NCI-H146 treated with DMSO at 0.1 percent for 48 hours (cell line): ENCODE data around the gene CHEK1.

Experiments
- DNase-seq: peaks from one replicate; lab custom pipeline; 2025; ENCODE audit not compliant: unreplicated experiment; lab: John Stamatoyannopoulos, UW

CHEK1 gene

DNA sequence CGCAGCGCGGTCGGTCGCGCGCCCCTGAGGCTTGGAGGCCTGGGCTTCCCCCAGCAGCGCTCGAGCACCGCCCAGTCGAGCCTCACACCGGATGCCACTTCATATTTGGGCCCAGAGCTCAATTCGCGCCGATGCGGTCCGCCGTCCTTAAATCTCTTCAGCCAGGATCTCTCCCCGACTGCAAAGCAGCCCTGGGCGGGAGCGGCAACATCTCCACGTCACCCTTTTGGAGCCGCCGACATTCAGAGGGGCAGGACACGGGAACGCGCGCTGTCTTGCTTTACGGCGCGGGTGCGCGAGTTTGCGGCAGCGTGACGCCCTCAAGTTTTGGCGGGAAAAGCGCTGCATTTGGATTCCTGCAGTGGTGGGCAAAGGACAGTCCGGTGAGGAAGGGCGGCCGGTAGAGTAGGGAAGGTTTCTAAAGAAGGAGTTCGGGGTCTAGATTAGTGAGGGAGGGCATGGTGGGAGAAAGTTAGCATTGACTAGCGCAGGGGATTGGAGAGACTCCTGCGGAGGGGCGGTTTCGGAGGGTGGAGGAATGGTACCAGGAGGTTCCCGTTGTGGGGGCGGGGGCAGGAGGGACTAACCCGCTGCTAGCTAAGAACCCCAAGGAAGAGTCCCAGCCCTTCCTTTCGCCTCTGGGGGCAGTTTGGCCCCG lies 796 bp downstream of the CHEK1 start:
- DNase-seq: peak; percentile 88

DNA sequence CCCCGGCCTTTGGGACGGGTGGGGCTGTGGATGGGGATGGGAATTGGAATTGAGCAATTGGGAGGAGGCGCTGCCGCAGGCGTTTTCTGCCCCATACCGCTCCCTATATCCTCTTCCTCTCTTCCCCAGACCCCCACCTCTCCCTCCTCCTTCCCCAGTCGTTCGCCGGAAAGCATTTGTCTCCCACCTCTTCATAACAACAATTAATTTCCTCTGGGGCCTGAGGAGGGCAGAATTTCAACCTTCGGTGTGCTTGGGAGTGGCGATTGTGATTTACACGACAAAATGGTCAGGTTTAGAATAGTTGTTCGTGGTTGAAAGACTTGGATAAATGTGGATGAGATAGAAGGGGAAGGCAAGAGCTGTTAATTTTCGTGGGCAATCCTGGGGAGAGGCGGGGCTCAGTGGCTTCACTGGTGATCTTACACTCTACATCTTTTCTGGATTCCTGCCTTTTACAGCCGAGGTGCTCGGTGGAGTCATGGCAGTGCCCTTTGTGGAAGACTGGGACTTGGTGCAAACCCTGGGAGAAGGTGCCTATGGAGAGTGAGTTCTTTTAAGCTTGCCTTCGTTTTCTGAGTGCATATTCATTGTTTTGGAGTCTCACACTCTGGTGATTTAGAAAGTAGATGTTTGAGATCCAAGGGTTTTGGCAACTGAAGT lies 1.5 kb downstream of the CHEK1 start:
- peak; percentile 88 for DNase-seq

DNA sequence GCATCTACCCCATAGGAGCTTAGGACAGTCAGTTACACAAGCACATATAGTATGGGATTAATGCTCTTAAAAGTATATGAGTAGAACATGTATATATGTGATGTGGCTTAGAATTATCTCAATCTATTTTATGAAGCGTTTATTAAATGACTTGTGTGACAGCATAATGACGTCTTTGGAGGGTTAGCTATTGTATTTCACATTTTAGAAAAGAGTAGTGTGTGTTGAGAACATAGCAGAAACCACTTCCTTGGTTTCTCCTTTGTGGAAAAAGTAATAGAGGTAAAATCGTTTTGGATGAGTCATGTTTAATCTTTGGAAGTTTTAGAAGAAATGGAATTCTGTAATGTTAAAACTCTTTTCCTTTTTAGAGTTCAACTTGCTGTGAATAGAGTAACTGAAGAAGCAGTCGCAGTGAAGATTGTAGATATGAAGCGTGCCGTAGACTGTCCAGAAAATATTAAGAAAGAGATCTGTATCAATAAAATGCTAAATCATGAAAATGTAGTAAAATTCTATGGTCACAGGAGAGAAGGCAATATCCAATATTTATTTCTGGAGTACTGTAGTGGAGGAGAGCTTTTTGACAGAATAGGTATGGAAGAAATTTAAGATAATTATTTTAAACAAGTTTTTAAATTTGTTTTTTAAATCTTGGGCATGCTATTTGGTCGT lies 2.4 kb downstream of the CHEK1 start:
- DNase-seq: no peak

DNA sequence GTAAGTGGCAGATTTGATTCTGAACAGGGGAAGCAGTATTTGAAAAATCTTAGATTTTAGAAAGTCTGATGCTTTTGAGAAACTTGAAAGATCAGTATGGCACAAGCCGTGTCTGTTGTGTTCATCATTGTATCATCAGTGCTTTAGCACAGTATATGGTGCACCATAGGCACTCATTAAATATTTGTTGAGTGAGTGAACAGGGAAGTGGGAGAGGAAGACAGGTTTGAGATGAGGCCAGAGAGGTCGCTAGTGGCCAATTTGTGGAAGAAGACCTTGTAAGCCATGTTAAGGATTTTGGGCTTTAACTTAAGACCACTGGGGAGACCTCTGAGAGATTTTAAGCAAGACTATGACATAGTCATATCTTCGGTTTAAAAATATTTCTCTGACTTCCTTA lies 12.9 kb downstream of the CHEK1 start:
- no peak for DNase-seq

- DNase-seq: no peak
Measured at GRCh38 chr11:125638315-125638714, 13.4 kb downstream of the CHEK1 start.

- no peak for DNase-seq
Measured at GRCh38 chr11:125645871-125646270, 20.9 kb downstream of the CHEK1 start.

GRCh38 chr11:125649465-125650166 lies 24.7 kb downstream of the CHEK1 start:
- no peak for DNase-seq

DNA sequence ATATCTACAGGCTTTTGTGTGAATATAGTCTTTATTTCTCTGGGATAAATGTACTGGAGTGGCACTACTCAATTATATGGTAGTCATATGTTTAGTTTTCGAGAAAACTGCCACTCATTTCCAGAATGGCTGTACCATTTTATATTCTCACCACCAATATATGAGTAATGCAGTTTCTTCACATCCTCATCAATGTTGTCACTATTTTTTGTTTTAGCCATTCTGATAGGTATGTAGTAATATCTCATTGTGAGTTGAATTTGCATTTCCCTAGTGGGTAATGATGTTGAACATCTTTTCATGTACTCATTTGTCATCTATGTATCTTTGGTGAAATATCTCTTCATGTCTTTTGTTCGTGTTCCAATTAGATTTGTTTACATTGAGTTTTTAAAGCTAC lies 37.7 kb downstream of the CHEK1 start:
- peak; percentile 66 for DNase-seq

- no peak for DNase-seq
Measured at GRCh38 chr11:125663910-125664309, 38.9 kb downstream of the CHEK1 start.

DNA sequence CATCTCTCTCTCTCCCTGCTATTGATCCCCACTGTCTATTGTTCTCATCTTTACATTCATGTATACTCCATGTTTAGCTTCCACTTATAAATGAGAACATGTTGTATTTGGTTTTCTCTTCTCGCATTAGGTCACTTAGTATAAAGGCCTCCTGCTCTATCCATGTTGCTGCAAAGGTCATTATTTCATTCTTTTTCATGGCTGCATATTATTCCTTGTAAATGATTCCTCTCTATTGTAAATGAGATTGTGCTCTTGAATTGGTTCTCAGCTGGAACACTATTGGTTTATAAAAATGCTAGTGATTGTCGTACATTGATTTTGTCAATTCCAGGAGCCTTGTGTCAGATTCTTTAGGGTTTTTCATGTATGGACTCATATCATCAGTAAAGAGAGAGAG lies 42.2 kb downstream of the CHEK1 start:
- DNase-seq: no peak

DNA sequence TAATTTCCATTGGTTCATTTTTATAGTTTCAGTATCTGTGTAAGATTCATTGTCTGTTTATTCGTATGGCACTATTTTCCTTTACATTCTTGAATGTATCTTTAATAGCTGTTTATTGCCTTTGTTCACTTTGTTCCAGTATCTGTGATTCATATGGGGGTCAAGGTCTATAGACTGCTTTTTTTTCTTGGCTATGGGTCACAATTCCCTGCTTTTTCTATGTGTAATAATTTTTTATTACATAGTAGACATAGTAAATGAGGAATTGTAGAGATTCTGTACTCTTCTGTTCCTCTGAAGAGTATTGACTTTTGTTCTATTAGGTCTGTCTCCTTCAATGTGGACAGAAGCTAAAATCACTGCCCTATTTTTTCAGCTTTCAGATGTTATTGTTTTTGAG lies 45.2 kb downstream of the CHEK1 start:
- no peak for DNase-seq

DNA sequence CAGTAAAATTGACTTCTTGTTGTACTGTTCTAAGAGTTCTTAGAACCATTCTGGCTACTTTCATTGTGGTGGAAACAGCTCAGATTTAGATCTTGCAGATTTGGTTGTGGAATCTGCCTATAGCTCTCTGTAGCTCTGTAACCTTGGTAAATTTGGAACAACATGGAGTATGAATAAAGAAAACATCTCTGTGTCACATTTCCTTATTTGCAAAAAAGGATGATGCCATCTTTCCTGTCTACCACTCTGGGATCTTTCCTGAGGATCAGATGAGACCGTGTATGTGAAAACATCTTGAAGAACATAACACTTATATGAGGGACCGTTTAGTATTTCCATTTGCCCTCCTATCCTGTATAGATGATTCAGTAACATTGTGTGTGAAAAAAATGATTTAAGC lies 46.6 kb downstream of the CHEK1 start:
- DNase-seq: no peak

DNA sequence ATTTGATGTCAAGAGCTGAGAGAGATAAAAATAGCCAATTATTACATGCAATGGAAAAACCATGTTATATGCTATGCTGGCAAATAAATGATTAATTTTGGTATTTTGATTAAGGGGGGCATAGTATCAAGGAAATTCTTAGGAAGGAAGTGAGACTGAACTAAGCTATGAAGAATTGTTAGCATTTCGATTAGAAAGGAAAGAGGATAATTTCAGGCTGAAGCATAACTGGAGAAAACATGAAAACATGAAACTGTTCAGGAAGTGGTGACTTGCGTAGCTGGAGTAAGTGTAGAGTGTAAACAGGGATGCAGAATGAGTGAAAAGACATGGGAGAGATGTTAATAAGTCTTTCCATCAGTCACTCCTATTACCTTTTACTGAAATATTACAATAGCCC lies 49.2 kb downstream of the CHEK1 start:
- DNase-seq: no peak

- DNase-seq: no peak
Measured at GRCh38 chr11:125675196-125675595, 50.2 kb downstream of the CHEK1 start.

DNA sequence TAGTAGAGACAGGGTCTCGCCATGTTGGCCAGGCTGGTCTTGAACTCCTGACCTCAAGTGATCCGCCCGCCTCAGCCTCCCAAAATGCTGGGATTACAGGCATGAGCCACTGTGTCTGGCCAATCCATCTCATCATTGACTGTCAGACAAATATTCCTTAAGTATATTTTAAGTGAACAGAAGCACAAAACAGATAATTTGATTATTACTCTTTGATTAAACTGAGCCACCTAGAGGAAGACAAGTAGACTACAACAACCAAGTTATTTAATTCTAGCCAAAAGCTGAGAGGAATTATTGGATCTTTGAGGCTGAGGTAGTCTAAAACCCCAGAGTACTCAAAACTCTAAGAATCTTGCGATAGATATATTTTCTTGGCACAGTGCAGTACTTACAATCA lies 54.4 kb downstream of the CHEK1 start:
- no peak for DNase-seq

DNA sequence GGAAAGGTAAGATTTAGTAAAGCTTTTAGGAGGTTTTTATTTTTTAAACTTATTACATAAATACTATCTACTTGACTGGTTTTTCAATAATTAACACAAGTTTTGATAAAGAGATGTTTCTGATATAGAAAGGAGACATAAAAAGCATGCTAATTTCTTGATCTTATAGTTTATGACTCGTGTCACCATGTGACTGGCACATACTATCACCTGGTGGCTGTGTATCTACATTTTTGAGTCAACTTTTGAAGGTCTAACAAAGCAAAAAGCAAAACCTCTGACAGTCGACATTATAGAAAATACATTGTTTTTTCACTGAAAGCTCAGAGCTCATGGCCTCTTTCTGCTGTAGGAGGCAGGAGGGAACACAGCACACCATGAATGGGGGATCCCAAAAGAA lies 54.9 kb downstream of the CHEK1 start:
- no peak for DNase-seq

- DNase-seq: no peak
Measured at GRCh38 chr11:125680747-125681146, 55.8 kb downstream of the CHEK1 start, which contains the start of gene ACRV1. TSS of gene ACRV1 (minus strand) at chr11:125680847. CDS start at chr11:125680780, 67 bp downstream.

DNA sequence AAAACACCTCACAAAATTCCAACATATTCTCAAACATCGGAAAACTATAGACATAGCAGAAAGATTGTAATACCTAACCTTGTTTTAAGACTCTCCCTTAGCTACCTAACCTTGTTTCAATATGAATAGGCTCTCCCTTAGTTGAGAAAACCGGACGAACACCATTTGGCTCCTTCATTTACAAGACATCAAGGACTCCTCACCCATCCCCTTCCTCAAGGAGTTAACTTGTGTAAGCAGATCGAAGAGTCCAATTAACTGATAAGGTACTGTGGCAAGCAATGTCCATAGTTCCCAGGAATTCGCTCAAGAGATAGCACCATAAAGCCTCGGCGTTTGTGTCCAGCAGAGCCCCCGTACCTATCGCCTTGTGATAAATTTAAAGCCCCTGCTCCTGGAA lies 60.3 kb downstream of the CHEK1 start:
- DNase-seq: no peak

DNA sequence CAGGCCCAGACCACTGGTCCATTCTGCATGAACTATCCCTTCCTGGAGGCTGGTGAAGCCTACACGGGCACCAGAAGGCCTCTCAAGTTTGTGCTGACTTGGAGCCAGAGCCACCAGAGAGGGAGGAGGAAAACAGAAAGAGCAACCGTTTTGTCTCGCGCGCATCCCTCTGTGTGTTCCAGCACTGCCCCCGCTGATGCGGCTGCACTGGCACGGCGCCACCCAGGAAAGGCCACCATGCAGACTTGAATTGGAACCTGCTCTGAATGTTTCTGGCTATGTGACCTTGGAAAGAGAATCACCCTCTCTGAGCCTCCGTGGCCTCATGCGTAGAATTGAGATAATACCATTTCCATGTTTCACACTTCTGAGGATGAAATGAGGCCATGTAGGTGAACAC lies 63.1 kb downstream of the CHEK1 start:
- no peak for DNase-seq

GRCh38 chr11:125688632-125689031 lies 63.7 kb downstream of the CHEK1 start:
- no peak for DNase-seq

DNA sequence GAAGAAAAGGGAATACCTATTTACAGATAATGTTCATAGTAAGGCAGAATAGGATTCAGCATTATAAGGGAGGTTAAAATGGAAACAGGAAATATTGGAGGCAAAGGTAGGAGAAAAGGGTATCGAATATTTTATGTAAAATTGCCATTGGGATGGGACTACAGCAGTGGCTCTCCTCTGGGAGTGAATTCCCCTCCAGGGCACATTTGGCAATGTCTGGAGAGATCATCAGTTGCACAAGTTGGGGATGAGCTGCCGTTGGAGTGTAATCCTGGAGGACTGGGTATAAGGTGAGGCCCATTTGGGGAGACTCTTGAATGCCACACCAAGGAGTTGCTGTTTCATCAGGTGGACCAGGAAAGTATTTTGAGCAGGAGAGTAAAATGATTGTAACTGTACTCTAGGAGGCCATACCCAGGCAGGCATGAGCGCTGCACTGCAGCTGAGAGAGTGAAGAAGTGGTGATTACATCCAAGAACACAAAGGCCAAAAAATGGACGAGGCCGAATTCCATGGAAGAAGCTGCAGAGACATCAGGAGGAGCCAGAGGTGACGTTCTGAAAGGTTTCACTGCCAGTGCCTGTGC lies 64.4 kb downstream of the CHEK1 start:
- DNase-seq: no peak
